Measurements from ENCODE around the gene ILDR2. TPM values are rescaled to one million over a fixed set of nuclear protein-coding genes. Genes with fewer than 3 reads are reported as not detected.

ILDR2 gene
- total and polyA plus RNA-seq, 2 donors (not counting 3 experiments of a cell fraction or from before 2014, with no cell fraction given): not detected

GRCh38 chr1:166971252-166971651 lies 4.1 kb downstream of the ILDR2 start:
- intact Hi-C loops (cut with micrococcal nuclease): no loop called here
- TF ChIP-seq POLR2AphosphoS5 (IDR thresholded peaks at IDR 0.05; ENCODE audit: insufficient read depth, low read depth, low read length) (no peak), EZH2 (IDR thresholded peaks at IDR 0.05; ENCODE audit: borderline replicate concordance, low read depth, low read length, severe bottlenecking) (no peak), FOS (IDR thresholded peaks at IDR 0.05; ENCODE audit: borderline replicate concordance, insufficient read depth, low read length) (no peak), MAX (IDR thresholded peaks at IDR 0.05; ENCODE audit: insufficient read depth, insufficient read length) (no peak), JUN (IDR thresholded peaks at IDR 0.05; ENCODE audit: borderline replicate concordance, insufficient read depth, insufficient read length, low read depth) (no peak), POLR2A (IDR thresholded peaks at IDR 0.05; ENCODE audit: low read depth, low read length) (no peak), GATA2 (IDR thresholded peaks at IDR 0.05; ENCODE audit: insufficient read depth, insufficient read length, low read depth, low read length) (no peak), CTCF (IDR thresholded peaks at IDR 0.05; ENCODE audit: extremely low read depth in 1 of 2, insufficient read depth in 1 of 2, low read depth in 1 of 2, low read length in 2 of 2) (no peak), MYC (IDR thresholded peaks at IDR 0.05; ENCODE audit: low read depth, low read length) (no peak)
- Histone ChIP-seq H3K36me3 (ENCODE audit: control insufficient read depth in 2 of 2, extremely low read depth in 1 of 2, insufficient read depth in 2 of 2, low read length in 2 of 2) (no peaks in the 10 kb centered on the region), H3K4me3 (replicated peaks in 1 of 3; ENCODE audit: insufficient read depth in 1 of 3, low read depth in 1 of 3, low read length in 3 of 3) (no peak overlapping the region), H3K9me3 (replicated peaks; ENCODE audit: control insufficient read depth, insufficient read depth, low read length) (no peaks in the 10 kb centered on the region), H3K9me1 (replicated peaks; ENCODE audit: control insufficient read depth, extremely low read depth, insufficient read depth, low read length) (no peaks in the 10 kb centered on the region), H3K4me2 (ENCODE audit: insufficient read depth, low read length) (no peak overlapping the region), H3K4me1 (ENCODE audit: control insufficient read depth, extremely low read depth, insufficient read depth, low read length) (peaks cover 5% of the 10 kb centered on the region), H3K27me3 (ENCODE audit: control insufficient read depth in 2 of 2, insufficient read depth in 2 of 2, low read length in 2 of 2) (peaks cover 22 to 23% of the 10 kb centered on the region in 2 experiments), H3K27ac (ENCODE audit: insufficient read depth, low read depth, low read length) (no peak overlapping the region), H3K79me2 (ENCODE audit: control insufficient read depth, insufficient read depth, low read length) (no peaks in the 10 kb centered on the region), H3K9ac (replicated peaks; ENCODE audit: extremely low read depth, insufficient read depth, low read length) (no peak overlapping the region), H4K20me1 (replicated peaks; ENCODE audit: control insufficient read depth, extremely low read depth, insufficient read depth, low read length) (no peaks in the 10 kb centered on the region), H2AFZ (ENCODE audit: low read depth, low read length) (no peak overlapping the region)
- ChIA-PET CTCF (no interaction called here), POLR2A (no interaction called here)
- no peak for DNase-seq (ENCODE audit: low read depth, low spot score)
- dilution Hi-C loops (cut with MboI; ENCODE audit: extremely low pct_ligation_motif_present, low sequenced_read_pairs): no loop called here
- no peak for FAIRE-seq
- no TSS peak for BruUV-seq (replicated peaks)
